WTC11 (cell line): ENCODE measurements around the gene ETV6. TPM values are rescaled to one million over a fixed set of nuclear protein-coding genes. Genes with fewer than 3 reads are reported as not detected.
A peak's percentile ranks its signal among the peaks of the same experiment; 100 is the strongest.

ENCODE experiments used
- ATAC-seq: fragments of 200-7000 bp; cut with Tn5 transposase; 2 replicates; pipeline ENCODE4 v1.10.0; 2021; ENCODE audit warnings: mild to moderate bottlenecking, moderate library complexity
- CTCF ChIA-PET: fragments of 300-600 bp; sonication (Branson Sonifier 250); formaldehyde crosslinking; loops from one replicate; lab custom pipeline; 2021; ENCODE audit warnings: antibody characterized with exemption; lab: Charles Lee
- POLR2A ChIA-PET: fragments of 350-600 bp; sonication (Branson Sonifier 250); formaldehyde crosslinking; loops from one replicate; lab custom pipeline; 2021; ENCODE audit warnings: antibody characterized with exemption; lab: Charles Lee
- DNase-seq: peaks from one replicate; pipeline ENCODE4 v3.0.0; 2021; ENCODE audit warnings: low spot score
- H3K27ac Mint-ChIP-seq: 2 replicates; pipeline ENCODE4 v1.8.0; 2021; ENCODE audit warnings: mixed read lengths
- H3K27me3 Mint-ChIP-seq: 2 replicates; pipeline ENCODE4 v1.8.0; 2021; ENCODE audit warnings: low read depth, mild to moderate bottlenecking, moderate library complexity, mixed read lengths
- H3K36me3 Mint-ChIP-seq: 2 replicates; pipeline ENCODE4 v1.8.0; 2021; ENCODE audit warnings: mixed read lengths
- H3K4me1 Mint-ChIP-seq: 2 replicates; pipeline ENCODE4 v1.8.0; 2022; ENCODE audit warnings: mixed read lengths
- H3K4me3 Mint-ChIP-seq: 2 replicates; pipeline ENCODE4 v1.8.0; 2021; ENCODE audit warnings: mild to moderate bottlenecking, moderate library complexity, mixed read lengths
- H3K9me3 Mint-ChIP-seq: 2 replicates; pipeline ENCODE4 v1.8.0; 2021; ENCODE audit warnings: mixed read lengths
- AR ChIP-seq: fragments of 250-450 bp; sonication (Bioruptor Pico); IDR thresholded peaks from 2 replicates; pipeline ENCODE4 v1.9.0; 2021; ENCODE audit warnings: mild to moderate bottlenecking
- CTCF ChIP-seq: fragments of 200-600 bp; IDR thresholded peaks from 2 replicates; pipeline ENCODE4 v1.8.0; 2022; ENCODE audit warnings: antibody characterized with exemption
- E2F1 ChIP-seq: sonication (generic); formaldehyde crosslinking; IDR thresholded peaks from 2 replicates; pipeline ENCODE4 v1.8.0; 2022; ENCODE audit warnings: mild to moderate bottlenecking, missing genetic modification reagents
- E2F5 ChIP-seq: sonication (generic); formaldehyde crosslinking; IDR thresholded peaks from 2 replicates; pipeline ENCODE4 v1.8.1; 2022; ENCODE audit warnings: mild to moderate bottlenecking, moderate library complexity, missing genetic modification reagents
- ETV6 ChIP-seq: sonication (generic); formaldehyde crosslinking; IDR thresholded peaks from 2 replicates; pipeline ENCODE4 v1.8.1; 2022; ENCODE audit warnings: mild to moderate bottlenecking, missing genetic modification reagents
- FOXP1 ChIP-seq: sonication (generic); formaldehyde crosslinking; IDR thresholded peaks from 2 replicates; pipeline ENCODE4 v1.8.0; 2022; ENCODE audit warnings: missing genetic modification reagents, mild to moderate bottlenecking, moderate library complexity, borderline replicate concordance
- GABPB1 ChIP-seq: sonication (generic); formaldehyde crosslinking; IDR thresholded peaks from 2 replicates; pipeline ENCODE4 v1.8.1; 2023; ENCODE audit warnings: mild to moderate bottlenecking, missing genetic modification reagents
- IRF2 ChIP-seq: sonication (generic); formaldehyde crosslinking; IDR thresholded peaks from 2 replicates; pipeline ENCODE4 v1.8.0; 2022; ENCODE audit warnings: low read depth, missing genetic modification reagents, borderline replicate concordance
- KAT7 ChIP-seq: sonication (generic); formaldehyde crosslinking; IDR thresholded peaks from 2 replicates; pipeline ENCODE4 v1.8.1; 2023; ENCODE audit warnings: missing genetic modification reagents, mild to moderate bottlenecking, borderline replicate concordance
- NFE2L1 ChIP-seq: sonication (generic); formaldehyde crosslinking; IDR thresholded peaks from 2 replicates; pipeline ENCODE4 v1.8.1; 2023; ENCODE audit warnings: missing genetic modification reagents
- PREB ChIP-seq: sonication (generic); formaldehyde crosslinking; IDR thresholded peaks from 2 replicates; pipeline ENCODE4 v1.8.1; 2022; ENCODE audit warnings: mild to moderate bottlenecking, missing genetic modification reagents, moderate library complexity, borderline replicate concordance
- SMAD3 ChIP-seq: sonication (generic); formaldehyde crosslinking; IDR thresholded peaks from 2 replicates; pipeline ENCODE4 v1.8.0; 2022; ENCODE audit warnings: missing genetic modification reagents, mild to moderate bottlenecking, borderline replicate concordance
- SP1 ChIP-seq: sonication (generic); formaldehyde crosslinking; conservative IDR thresholded peaks from 2 replicates; pipeline ENCODE4 v1.8.1; 2022; ENCODE audit warnings: missing genetic modification reagents
- ZBTB21 ChIP-seq: sonication (generic); formaldehyde crosslinking; IDR thresholded peaks from 2 replicates; pipeline ENCODE4 v1.8.1; 2023; ENCODE audit warnings: mild to moderate bottlenecking, missing genetic modification reagents, borderline replicate concordance
- ZBTB43 ChIP-seq: sonication (generic); formaldehyde crosslinking; IDR thresholded peaks from 2 replicates; pipeline ENCODE4 v1.8.1; 2023; ENCODE audit warnings: mild to moderate bottlenecking, missing genetic modification reagents
- total RNA-seq: library from RNA; stranded (reverse); gene quantifications from 3 replicates; pipeline ENCODE4 v1.2.3, GENCODE V29; 2021

ETV6 gene
- total RNA-seq, 1 experiment from 2014 or later = 23.5 TPM

GRCh38 chr12:11793921-11794710 is 144.6 kb downstream of the ETV6 start:
- ChIA-PET CTCF (interaction anchor here (0.6 to 1.1 kb wide), 2 partner anchors 11 to 60 kb away, joined by 3 to 4 read pairs; no protein-coding TSS in a partner anchor), POLR2A (no interaction called here)
- 0 out of 2 replicates have a peak overlapping the region, but pooled peaks have one; percentile 8 for H3K27ac Mint-ChIP-seq
- TF ChIP-seq E2F1 (CRISPR knock-in tag) = no peak
- no peak for TF ChIP-seq FOXP1 (CRISPR knock-in tag)
- no peak for TF ChIP-seq GABPB1 (CRISPR knock-in tag)
- TF ChIP-seq ETV6 (CRISPR knock-in tag) = no peak
- TF ChIP-seq SP1 (CRISPR knock-in tag) = no peak
- no peak for TF ChIP-seq CTCF
- no peak for TF ChIP-seq ZBTB21 (CRISPR knock-in tag)
- no peak for TF ChIP-seq KAT7 (CRISPR knock-in tag)
- no peak for TF ChIP-seq SMAD3 (CRISPR knock-in tag)
- TF ChIP-seq NFE2L1 = no peak
- no peak for TF ChIP-seq PREB (CRISPR knock-in tag)
- TF ChIP-seq AR (CRISPR knock-in tag) = no peak
- no peak for TF ChIP-seq E2F5 (CRISPR knock-in tag)
- TF ChIP-seq IRF2 (CRISPR knock-in tag) = no peak
- no peak for TF ChIP-seq ZBTB43 (CRISPR knock-in tag)
- ATAC-seq (no peak), DNase-seq (no peak)
- peaks cover 46% of the 10 kb centered on the region for H3K4me1 Mint-ChIP-seq
- H3K9me3 Mint-ChIP-seq = peaks cover 5% of the 10 kb centered on the region
- no peaks in the 10 kb centered on the region for H3K36me3 Mint-ChIP-seq
- H3K4me3 Mint-ChIP-seq = no peak overlapping the region
- no peaks in the 10 kb centered on the region for H3K27me3 Mint-ChIP-seq
